ENCODE results near the gene MGRN1. TPM values are rescaled to one million over a fixed set of nuclear protein-coding genes. Genes with fewer than 3 reads are reported as not detected.

Gene MGRN1
- total and polyA plus RNA-seq, 8 donors = 13.2 to 469 (median 56.1) TPM

- Histone ChIP-seq H3K4me1 (peaks cover 24 to 52% (median 38%) of the 10 kb centered on the region in 4 donors), H3K27me3 (no peaks in the 10 kb centered on the region), H3K4me3 (no peak overlapping the region), H3K9me3 (no peaks in the 10 kb centered on the region), H3K27ac (no peak overlapping the region), H3K36me3 (peaks cover 35 to 89% (median 77%) of the 10 kb centered on the region in 4 donors)
- intact Hi-C loops (cut with DNase I; ENCODE audit: low total_unique reads) = no loop called here
- TF ChIP-seq POLR2A (IDR thresholded peaks at IDR 0.05) (no peak), EP300 (IDR thresholded peaks at IDR 0.05) (no peak), POLR2AphosphoS5 (IDR thresholded peaks at IDR 0.05) (no peak), CTCF (IDR thresholded peaks at IDR 0.05) (no peak)
- WGBS, 5 donors = 81 to 90% (median 88%) methylated on average over 11 to 20 of the region's 20 CpGs
- no peak for DNase-seq
These were observed 42.0 kb downstream of the MGRN1 start for GRCh38 chr16:4666537-4667202.

- Histone ChIP-seq H3K4me3 (no peak overlapping the region), H3K4me1 (peaks cover 20 to 45% (median 31%) of the 10 kb centered on the region in 4 donors), H3K9me3 (no peaks in the 10 kb centered on the region), H3K27me3 (no peaks in the 10 kb centered on the region), H3K27ac (no peak overlapping the region), H3K36me3 (peaks cover 35 to 93% (median 83%) of the 10 kb centered on the region in 4 donors)
- TF ChIP-seq CTCF (IDR thresholded peaks at IDR 0.05) (no peak), POLR2A (IDR thresholded peaks at IDR 0.05) (no peak), POLR2AphosphoS5 (IDR thresholded peaks at IDR 0.05) (no peak), EP300 (IDR thresholded peaks at IDR 0.05) (no peak)
- no peak for DNase-seq
- 85 to 88% (median 86%) methylated on average over 17 to 20 of the region's 20 CpGs for WGBS, 5 donors
- intact Hi-C loops (cut with DNase I; ENCODE audit: low total_unique reads) = no loop called here
These were observed 42.8 kb downstream of the MGRN1 start for GRCh38 chr16:4667203-4667963.

GRCh38 chr16:4668313-4668960, 43.8 kb downstream of the MGRN1 start:
- no peaks in the 10 kb centered on the region for H3K27me3 ChIP-seq
- intact Hi-C loops (cut with DNase I; ENCODE audit: low total_unique reads) = no loop called here
- no peak overlapping the region for H3K27ac ChIP-seq
- WGBS, 5 donors = 92 to 95% (median 94%) methylated on average over 10 of the region's 10 CpGs
- H3K36me3 ChIP-seq = peaks cover 38 to 98% (median 92%) of the 10 kb centered on the region in 4 donors
- no peaks in the 10 kb centered on the region for H3K9me3 ChIP-seq
- DNase-seq = no peak
- H3K4me3 ChIP-seq = no peak overlapping the region
- TF ChIP-seq CTCF (IDR thresholded peaks at IDR 0.05) (no peak), POLR2AphosphoS5 (IDR thresholded peaks at IDR 0.05) (no peak), EP300 (IDR thresholded peaks at IDR 0.05) (no peak), POLR2A (IDR thresholded peaks at IDR 0.05) (no peak)
- H3K4me1 ChIP-seq = peaks cover 19 to 34% (median 24%) of the 10 kb centered on the region in 4 donors

- H3K4me3 ChIP-seq = no peak overlapping the region
- H3K36me3 ChIP-seq = peaks cover 36 to 97% (median 91%) of the 10 kb centered on the region in 4 donors
- DNase-seq = no peak
- H3K4me1 ChIP-seq = peaks cover 0 to 33% (median 7%) of the 10 kb centered on the region in 4 donors
- intact Hi-C loops (cut with DNase I; ENCODE audit: low total_unique reads) = no loop called here
- no peaks in the 10 kb centered on the region for H3K9me3 ChIP-seq
- TF ChIP-seq POLR2AphosphoS5 (IDR thresholded peaks at IDR 0.05) (no peak), POLR2A (IDR thresholded peaks at IDR 0.05) (no peak), CTCF (IDR thresholded peaks at IDR 0.05) (no peak), EP300 (IDR thresholded peaks at IDR 0.05) (no peak)
- H3K27me3 ChIP-seq = no peaks in the 10 kb centered on the region
- 90 to 93% (median 92%) methylated on average over 21 to 33 of the region's 33 CpGs for WGBS, 5 donors
- no peak overlapping the region for H3K27ac ChIP-seq
These were observed 48.9 kb downstream of the MGRN1 start for GRCh38 chr16:4673387-4674046.
